GM18870 (cell line): ENCODE data around the gene PIK3R4.

Experiments
- ATAC-seq: cut with Tn5 transposase; IDR thresholded peaks from one replicate; pipeline ENCODE4 v1.9.1; 2021; ENCODE audit warnings: moderate library complexity; ENCODE audit not compliant: unreplicated experiment

Gene PIK3R4

GRCh38 chr3:130688697-130689470, 57.7 kb downstream of the PIK3R4 start:
- no peak for ATAC-seq

- no peak for ATAC-seq
Observed at GRCh38 chr3:130688015-130688688, 58.5 kb downstream of the PIK3R4 start.

DNA sequence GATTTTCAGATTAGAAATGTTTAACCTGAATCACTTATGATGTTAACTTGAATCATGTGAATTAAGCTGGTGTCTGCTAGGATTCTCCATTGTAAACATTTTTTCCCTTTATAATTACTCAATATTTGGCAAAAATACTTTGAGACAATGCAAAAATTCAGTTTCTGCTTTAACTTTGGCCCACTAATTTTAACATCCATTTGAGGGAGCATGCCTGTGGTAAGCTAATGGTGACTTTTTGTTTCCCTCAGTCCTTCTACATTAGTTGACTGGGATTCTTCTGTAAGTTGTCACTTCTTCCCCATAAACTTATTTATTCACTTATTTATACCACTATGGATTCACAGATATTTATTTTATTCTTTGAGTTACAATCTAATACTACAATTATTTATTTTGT, 59.3 kb downstream of the PIK3R4 start:
- no peak for ATAC-seq

DNA sequence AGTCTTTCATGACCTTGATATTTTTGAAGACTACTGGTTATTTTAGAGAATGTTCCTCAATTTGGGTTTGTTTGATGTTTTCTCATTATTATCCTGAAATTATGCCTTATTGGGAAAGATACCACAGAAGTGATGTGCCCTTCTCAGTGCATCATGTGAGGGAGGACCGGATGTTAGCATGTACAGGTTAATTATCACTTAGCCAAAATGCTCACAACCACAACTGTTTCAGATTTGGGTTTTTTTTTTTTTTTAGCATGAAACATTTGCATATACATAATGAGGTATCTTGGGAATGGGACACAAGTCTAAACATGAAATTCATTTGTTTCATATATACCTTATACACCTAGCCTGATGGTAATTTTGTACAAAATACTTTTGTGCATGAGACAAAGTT, 59.8 kb downstream of the PIK3R4 start:
- peak; percentile 63 for ATAC-seq

GRCh38 chr3:130682131-130682530, 64.5 kb downstream of the PIK3R4 start:
- no peak for ATAC-seq

GRCh38 chr3:130679218-130679617, 67.4 kb downstream of the PIK3R4 start:
- no peak for ATAC-seq

- no peak for ATAC-seq
Observed at GRCh38 chr3:130677343-130677742, 69.3 kb downstream of the PIK3R4 start.

DNA sequence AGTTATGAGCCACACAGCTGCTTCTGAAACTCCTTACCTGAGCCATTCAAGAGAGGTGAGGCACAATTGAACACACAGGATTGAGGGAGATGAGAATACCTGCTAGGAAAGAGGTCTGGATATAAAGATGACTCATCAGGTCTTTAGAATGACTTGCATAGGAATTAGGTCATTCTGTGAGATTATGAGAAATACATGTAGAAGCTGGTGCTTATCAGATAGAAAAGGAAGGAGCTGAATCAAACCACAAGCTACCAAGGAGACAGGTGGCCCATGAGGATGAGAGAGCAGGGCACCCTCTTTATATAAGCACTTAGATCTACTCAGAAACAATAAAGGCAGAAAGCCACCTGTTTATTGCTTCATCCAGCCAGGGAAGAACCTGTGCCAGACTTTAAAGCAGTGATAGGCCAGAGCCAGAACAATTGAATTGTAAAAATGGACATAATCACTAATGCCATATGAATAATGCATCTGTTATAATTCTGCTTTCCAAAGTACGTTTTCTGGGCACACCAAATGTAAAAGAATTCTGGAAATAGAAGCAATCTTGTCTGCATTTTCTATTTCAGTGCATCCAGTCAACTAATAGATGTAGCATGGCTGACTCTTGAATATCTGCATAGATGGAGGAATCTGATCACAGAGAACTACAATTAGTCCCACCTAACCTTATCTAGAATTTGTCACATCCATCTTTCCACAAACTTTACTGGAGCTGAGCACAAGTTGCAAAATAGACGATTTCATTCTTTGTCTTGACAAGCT, 74.9 kb downstream of the PIK3R4 start:
- no peak for ATAC-seq

DNA sequence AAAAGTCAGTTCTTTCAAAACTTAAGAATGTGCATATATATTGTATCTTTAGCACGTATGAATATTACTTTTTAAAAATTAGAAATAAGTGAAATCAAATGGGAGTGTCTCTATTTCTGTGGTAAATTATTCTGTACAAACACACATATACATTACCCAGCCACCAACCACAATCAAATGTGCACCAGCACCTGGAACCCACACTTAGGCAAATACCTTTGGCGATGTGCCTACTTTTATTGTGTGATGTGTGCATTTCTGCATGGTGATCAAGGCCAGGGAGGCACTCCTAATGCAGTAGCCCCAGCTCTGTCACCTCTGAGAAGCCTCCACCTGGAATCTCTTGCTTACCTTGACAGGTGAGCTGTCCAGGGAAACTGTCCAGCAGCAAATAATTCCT, 76.9 kb downstream of the PIK3R4 start:
- ATAC-seq: no peak

DNA sequence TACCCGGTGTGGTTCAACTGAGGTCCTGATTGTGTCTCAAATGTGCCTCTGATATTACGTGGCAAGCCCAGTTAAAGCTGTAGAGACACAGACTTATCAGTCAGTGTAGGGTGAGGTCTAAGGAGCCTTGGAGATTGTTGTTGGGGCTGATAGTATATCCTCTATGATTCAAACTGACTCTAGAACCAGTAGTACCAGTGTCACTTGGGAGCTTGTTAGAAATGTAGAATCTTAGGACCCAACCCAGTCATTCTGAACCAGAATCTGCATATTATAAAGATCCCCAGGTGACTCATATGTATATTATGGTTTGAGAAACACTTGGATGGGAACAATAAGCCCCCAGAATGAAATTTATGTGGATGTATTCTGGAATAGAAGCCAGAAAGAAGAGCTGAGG, 83.5 kb downstream of the PIK3R4 start:
- ATAC-seq: no peak

DNA sequence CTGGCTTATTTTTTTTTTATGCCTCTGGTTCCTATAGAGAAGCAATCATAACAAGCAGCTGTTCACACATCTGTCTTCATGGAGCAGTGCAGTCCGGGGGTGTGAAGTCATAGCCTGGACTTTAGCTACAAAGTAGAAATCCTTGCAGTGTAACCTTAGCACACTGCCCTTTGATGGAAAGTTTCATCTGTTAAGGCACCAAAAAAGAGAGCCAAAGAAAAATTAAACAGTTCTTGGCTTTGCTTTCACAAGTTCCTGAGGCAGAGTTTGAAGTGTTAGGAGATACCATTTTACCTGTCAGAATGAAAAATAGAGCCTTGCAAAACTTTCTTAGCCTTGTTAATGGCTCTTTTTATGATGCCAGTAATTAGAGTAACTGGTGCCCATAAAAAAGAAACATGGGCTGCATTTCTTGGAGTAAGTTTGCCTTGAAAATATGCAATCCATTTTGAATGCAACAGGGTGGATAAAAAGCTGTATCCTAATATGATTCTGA, 84.1 kb downstream of the PIK3R4 start:
- ATAC-seq: no peak

- ATAC-seq: no peak
Observed at GRCh38 chr3:130661140-130661891, 85.3 kb downstream of the PIK3R4 start.

GRCh38 chr3:130659911-130660310, 86.7 kb downstream of the PIK3R4 start:
- ATAC-seq: no peak

DNA sequence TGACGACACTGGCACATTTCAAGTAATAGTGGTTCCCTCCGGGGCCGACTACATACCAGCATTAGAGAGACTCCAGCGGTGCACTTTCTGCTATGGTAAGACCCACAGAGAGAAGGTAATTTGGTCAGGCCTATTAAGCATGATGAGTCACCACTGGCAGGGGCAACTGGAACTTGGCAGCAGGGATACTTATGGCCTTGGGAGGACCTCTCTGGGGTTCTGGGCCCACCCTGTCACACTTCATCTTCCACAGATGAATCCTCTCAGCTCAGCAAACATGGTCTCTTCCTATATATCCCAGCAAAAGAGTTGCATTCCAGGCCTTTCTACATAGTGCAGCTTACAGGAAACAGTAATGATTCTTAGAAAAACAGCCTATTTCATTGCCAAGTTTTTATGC, 88.0 kb downstream of the PIK3R4 start:
- no peak for ATAC-seq

GRCh38 chr3:130656627-130657026, 90.0 kb downstream of the PIK3R4 start:
- no peak for ATAC-seq

DNA sequence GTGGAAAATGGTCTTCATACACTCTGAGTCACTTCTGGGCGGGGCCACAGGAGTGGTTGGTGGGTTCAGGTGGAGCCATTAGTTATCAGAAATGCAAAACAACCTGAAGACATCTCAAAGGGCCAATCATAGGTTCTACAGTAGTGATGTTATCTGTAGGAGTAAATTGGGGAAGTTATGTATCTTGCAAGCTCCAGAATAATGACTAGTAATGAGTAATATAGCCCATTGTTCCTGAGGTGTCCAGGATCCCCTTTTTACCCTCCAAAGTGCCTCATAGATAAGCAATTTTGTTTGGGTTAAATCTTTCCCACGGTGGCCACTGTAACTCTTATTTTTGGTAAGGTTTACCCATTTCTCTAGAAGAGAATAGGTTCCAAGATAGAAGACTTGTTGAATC, 91.7 kb downstream of the PIK3R4 start:
- no peak for ATAC-seq

- no peak for ATAC-seq
Observed at GRCh38 chr3:130654091-130654490, 92.5 kb downstream of the PIK3R4 start.

DNA sequence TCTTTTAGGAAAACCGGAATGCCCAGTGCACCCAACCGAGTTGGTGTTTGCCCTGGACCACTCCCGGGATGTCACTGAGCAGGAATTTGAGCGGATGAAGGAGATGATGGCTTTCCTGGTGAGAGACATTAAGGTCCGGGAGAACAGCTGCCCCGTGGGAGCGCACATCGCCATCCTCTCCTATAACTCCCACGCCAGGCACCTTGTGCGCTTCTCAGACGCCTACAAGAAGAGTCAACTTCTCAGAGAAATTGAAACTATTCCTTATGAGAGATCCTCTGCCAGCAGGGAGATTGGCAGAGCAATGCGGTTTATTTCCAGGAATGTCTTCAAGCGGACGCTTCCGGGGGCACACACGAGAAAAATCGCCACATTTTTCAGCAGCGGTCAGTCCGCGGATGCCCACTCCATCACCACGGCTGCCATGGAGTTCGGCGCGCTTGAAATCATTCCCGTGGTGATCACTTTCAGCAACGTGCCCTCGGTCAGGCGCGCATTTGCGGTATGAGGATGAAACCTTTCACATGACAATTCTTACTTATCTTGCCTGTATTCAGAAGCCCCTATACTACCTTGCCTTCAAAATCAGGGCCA, 97.5 kb downstream of the PIK3R4 start:
- no peak for ATAC-seq

DNA sequence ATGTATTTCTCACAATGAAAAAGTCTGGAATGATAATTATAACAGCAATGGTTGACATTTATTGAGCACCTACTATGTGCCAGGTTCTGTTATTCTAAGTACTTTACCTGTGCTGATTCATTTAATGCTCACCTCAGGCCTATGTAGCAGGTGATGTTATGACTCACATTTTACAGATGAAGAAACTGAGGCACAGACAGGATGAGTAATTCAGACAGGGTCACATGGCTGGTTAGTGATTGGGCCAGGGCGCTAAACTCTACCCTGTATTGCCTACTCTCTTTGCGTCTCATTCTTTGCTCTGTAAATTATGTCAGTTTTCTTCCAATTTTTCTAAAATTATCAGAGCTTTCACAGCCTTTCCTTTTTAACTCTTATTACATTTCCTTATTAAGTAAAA, 98.3 kb downstream of the PIK3R4 start:
- ATAC-seq: no peak

DNA sequence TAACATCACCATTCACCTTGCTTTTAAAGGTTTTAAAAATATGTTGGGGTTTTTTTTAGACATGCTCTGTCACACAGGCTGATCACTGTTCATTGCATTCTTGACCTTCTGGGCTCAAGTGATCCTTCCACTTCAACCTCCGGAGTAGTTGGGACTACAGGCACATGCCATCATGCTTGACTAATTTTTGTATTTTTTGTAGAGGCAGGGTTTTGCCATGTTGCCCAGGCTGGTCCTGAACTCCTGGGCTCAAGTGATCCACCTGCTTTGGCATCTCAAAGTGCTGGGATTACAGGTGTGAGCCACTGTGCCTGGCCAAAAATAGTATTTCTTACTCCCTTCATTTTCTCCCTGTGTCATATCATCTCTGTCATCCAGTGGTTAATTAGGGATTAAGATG, 101.4 kb downstream of the PIK3R4 start:
- no peak for ATAC-seq
